ENCODE data around the gene ACAA1.

DNA sequence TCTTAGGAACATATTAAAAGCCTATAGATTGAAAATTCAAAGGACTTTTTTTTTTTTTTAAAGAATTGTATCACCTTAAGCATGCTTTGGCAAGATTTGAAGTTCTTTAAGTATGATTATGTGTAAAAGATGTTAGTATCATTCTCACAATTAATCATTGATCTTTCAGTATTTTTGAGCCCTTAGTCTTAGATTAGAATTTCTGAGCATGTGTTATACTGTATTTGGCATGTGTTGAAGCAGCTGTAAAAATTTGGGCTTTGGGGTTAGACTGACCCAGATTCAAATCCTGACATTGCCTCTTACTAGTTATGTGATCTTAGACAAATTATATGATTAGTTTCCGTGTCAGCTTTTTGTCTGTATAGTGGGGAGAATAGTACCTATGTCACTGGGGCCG lies 34.7 kb upstream of the ACAA1 start:
- TF ChIP-seq, protein P1, sequence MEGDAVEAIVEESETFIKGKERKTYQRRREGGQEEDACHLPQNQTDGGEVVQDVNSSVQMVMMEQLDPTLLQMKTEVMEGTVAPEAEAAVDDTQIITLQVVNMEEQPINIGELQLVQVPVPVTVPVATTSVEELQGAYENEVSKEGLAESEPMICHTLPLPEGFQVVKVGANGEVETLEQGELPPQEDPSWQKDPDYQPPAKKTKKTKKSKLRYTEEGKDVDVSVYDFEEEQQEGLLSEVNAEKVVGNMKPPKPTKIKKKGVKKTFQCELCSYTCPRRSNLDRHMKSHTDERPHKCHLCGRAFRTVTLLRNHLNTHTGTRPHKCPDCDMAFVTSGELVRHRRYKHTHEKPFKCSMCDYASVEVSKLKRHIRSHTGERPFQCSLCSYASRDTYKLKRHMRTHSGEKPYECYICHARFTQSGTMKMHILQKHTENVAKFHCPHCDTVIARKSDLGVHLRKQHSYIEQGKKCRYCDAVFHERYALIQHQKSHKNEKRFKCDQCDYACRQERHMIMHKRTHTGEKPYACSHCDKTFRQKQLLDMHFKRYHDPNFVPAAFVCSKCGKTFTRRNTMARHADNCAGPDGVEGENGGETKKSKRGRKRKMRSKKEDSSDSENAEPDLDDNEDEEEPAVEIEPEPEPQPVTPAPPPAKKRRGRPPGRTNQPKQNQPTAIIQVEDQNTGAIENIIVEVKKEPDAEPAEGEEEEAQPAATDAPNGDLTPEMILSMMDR (IDR thresholded peaks at IDR 0.05 in 2 of 3, conservative IDR thresholded peaks at IDR 0.05 in 1 of 3; ENCODE audit: borderline replicate concordance in 1 of 3, insufficient read depth in 1 of 3, low read depth in 2 of 3, low read length in 2 of 3): no peak
- TF ChIP-seq ZNF274 (IDR thresholded peaks at IDR 0.05; ENCODE audit: low read depth, low read length): no peak
- TF ChIP-seq POLR2A (IDR thresholded peaks at IDR 0.05; ENCODE audit: borderline replicate concordance, extremely low read depth, insufficient read depth, insufficient read length): no peak
